HepG2 (cell line): ENCODE measurements around the gene NACC2. TPM values are rescaled to one million over a fixed set of nuclear protein-coding genes. Genes with fewer than 3 reads are reported as not detected.
A peak's percentile ranks its signal among the peaks of the same experiment; 100 is the strongest.

Experiments
- ASH2L ChIP-seq: fragments of 300-600, 200-600 bp; sonication (generic); IDR thresholded peaks from 2 replicates; pipeline ENCODE4 v1.7.0; 2017; ENCODE audit warnings: low read depth, mild to moderate bottlenecking, moderate library complexity, mixed read lengths, low read length; ENCODE audit not compliant: insufficient read length
- CHD2 ChIP-seq: IDR thresholded peaks from 2 replicates; pipeline ENCODE4 v1.6.1; 2011; ENCODE audit warnings: low read depth, low read length, improper control_type of control experiment
- EED ChIP-seq: sonication (generic); formaldehyde crosslinking; IDR thresholded peaks from 2 replicates; pipeline ENCODE4 v1.5.0; 2020; ENCODE audit warnings: mild to moderate bottlenecking, missing genetic modification reagents
- ELF1 ChIP-seq: sonication (generic); formaldehyde crosslinking; IDR thresholded peaks from 2 replicates; pipeline ENCODE4 v1.4.0; 2020; ENCODE audit warnings: missing genetic modification reagents
- GABPA ChIP-seq, 2 experiments: IDR thresholded peaks; 2 replicates each; pipeline ENCODE4 v1.6.1; 2011 to 2016; ENCODE audit warnings: low read depth in 2 of 2, low read length in 1 of 2, missing biosample characterization in 1 of 2, missing genetic modification characterization in 1 of 2
- GTF3A ChIP-seq: sonication (generic); formaldehyde crosslinking; conservative IDR thresholded peaks from 2 replicates; pipeline ENCODE4 v1.4.0; 2020; ENCODE audit warnings: mild to moderate bottlenecking, missing genetic modification reagents
- HHEX ChIP-seq: IDR thresholded peaks from 2 replicates; pipeline ENCODE4 v1.6.1; 2016; ENCODE audit warnings: control low read depth
- HNF4A ChIP-seq: sonication (generic); formaldehyde crosslinking; IDR thresholded peaks from 2 replicates; pipeline ENCODE4 v1.4.0; 2020; ENCODE audit warnings: missing genetic modification reagents
- HOXA9 ChIP-seq: sonication (generic); formaldehyde crosslinking; IDR thresholded peaks from 2 replicates; pipeline ENCODE4 v1.8.1; 2022; ENCODE audit warnings: missing genetic modification reagents, mild to moderate bottlenecking, moderate library complexity, borderline replicate concordance
- SP140L ChIP-seq: sonication (generic); formaldehyde crosslinking; IDR thresholded peaks from 2 replicates; pipeline ENCODE4 v1.4.0; 2020; ENCODE audit warnings: missing genetic modification reagents, borderline replicate concordance
- ZKSCAN1 ChIP-seq: fragments of 150-350 bp; IDR thresholded peaks from 2 replicates; pipeline ENCODE4 v1.6.1; 2014; ENCODE audit warnings: low read length
- ZNF326 ChIP-seq: sonication (generic); formaldehyde crosslinking; IDR thresholded peaks from 2 replicates; pipeline ENCODE4 v1.4.0; 2020; ENCODE audit warnings: missing genetic modification reagents, borderline replicate concordance
- ZNF367 ChIP-seq: sonication (generic); formaldehyde crosslinking; IDR thresholded peaks from 2 replicates; pipeline ENCODE4 v1.4.0; 2020; ENCODE audit warnings: missing genetic modification reagents, borderline replicate concordance
- ZNF430 ChIP-seq: sonication (generic); formaldehyde crosslinking; IDR thresholded peaks from 2 replicates; pipeline ENCODE4 v1.9.0; 2021; ENCODE audit warnings: mild to moderate bottlenecking, missing genetic modification reagents
- ZNF496 ChIP-seq: sonication (generic); formaldehyde crosslinking; IDR thresholded peaks from 2 replicates; pipeline ENCODE4 v1.8.1; 2023; ENCODE audit warnings: mild to moderate bottlenecking, moderate library complexity, missing genetic modification reagents; ENCODE audit not compliant: insufficient replicate concordance
- ZNF564 ChIP-seq: sonication (generic); formaldehyde crosslinking; IDR thresholded peaks from 2 replicates; pipeline ENCODE4 v1.8.1; 2023; ENCODE audit warnings: mild to moderate bottlenecking, missing genetic modification reagents
- ZNF749 ChIP-seq: sonication (generic); formaldehyde crosslinking; IDR thresholded peaks from 2 replicates; pipeline ENCODE4 v1.8.0; 2022; ENCODE audit warnings: mild to moderate bottlenecking, missing genetic modification reagents, moderate library complexity, borderline replicate concordance
- polyA plus RNA-seq, 8 experiments: library from polyadenylated mRNA; depleted of rRNA in 3 of 8; stranded (reverse) in 7 of 8; unstranded in 1 of 8; fragments of >200 nt; fragmentation: Illumina TruSeq in 4 of 8; extraction: Trizol in 4 of 8; gene quantifications; 2 replicates each; pipeline versions ENCODE4 v1.2.1 to v1.2.3, GENCODE V29; 2011 to 2016; ENCODE audit warnings: low read depth in 4 of 8, missing spikeins in 1 of 8, mixed read lengths in 1 of 8; ENCODE audit not compliant: insufficient read depth in 1 of 8
- total RNA-seq, 5 experiments: library from RNA; depleted of rRNA; stranded (reverse); fragments of >200 nt; fragmentation: Illumina TruSeq; extraction: Trizol; gene quantifications; 2 replicates each; pipeline ENCODE4 v1.2.3, GENCODE V29; 2016; ENCODE audit warnings: low read depth in 1 of 5
- TF ChIP-seq, protein P1 (sequence below): sonication (generic); formaldehyde crosslinking; IDR thresholded peaks from 2 replicates; pipeline ENCODE4 v1.5.1; 2020; ENCODE audit warnings: missing genetic modification reagents, mild to moderate bottlenecking, borderline replicate concordance
- TF ChIP-seq, protein P2 (sequence below): IDR thresholded peaks from 2 replicates; pipeline ENCODE4 v1.6.1; 2018; ENCODE audit warnings: missing genetic modification reagents
- TF ChIP-seq, protein P3 (sequence below): sonication (generic); formaldehyde crosslinking; IDR thresholded peaks from 2 replicates; pipeline ENCODE4 v1.4.0; 2020; ENCODE audit warnings: missing genetic modification reagents
- TF ChIP-seq, protein P4 (sequence below): sonication (generic); formaldehyde crosslinking; IDR thresholded peaks from 2 replicates; pipeline ENCODE4 v1.8.0; 2022; ENCODE audit warnings: missing genetic modification reagents, mild to moderate bottlenecking, borderline replicate concordance
- TF ChIP-seq, protein P5 (sequence below): sonication (generic); formaldehyde crosslinking; IDR thresholded peaks from 2 replicates; pipeline ENCODE4 v1.4.0; 2020; ENCODE audit warnings: mild to moderate bottlenecking, missing genetic modification reagents

Gene NACC2
- total and polyA plus RNA-seq, 2 of the 13 experiments (the other 11 are each of a cell fraction or from before 2014, with no cell fraction given): 5.9 to 12.3 TPM

DNA sequence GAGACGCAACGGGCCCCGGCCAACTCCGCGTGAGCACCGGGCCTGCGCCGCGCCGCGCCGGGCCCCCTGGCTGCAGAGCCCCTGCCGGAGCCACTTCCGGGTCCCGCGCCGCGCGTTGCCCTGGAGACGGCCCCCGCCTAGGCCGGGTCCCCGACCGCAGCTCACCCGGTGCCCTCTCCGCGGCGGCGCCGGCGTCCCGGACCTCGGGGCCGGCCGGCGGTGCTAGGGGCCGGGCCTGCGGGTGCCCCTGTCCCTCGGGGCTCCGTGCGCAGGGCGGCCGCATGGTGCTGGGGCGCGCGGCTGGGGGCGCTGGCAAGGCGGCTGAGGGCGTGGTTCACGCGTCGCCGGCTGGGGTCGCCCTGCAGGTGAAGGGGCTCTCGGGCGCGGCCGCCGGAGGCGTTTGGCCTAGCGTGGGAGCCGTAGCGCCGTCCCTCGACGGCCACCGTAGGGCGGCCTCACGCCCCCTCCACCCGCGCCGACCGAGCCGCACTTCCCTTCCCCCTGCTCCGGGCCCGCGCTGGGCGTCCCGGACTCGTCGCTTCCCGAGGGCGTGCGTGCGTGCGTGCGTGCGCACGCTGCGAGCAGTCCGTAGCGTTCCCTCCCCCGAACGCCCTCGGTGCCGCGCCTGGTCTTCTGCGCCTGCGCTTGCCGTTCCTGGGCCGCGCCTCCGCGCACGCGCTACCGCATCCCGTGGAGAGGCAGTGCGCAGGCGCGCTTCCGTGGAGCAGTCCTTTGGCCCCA is 23.4 kb upstream of the NACC2 start, which contains the start of gene TMEM250 (continued):
- TF ChIP-seq GTF3A (CRISPR knock-in tag): no peak; the same call in 1 of the 2 replicates
- TF ChIP-seq, protein P1, sequence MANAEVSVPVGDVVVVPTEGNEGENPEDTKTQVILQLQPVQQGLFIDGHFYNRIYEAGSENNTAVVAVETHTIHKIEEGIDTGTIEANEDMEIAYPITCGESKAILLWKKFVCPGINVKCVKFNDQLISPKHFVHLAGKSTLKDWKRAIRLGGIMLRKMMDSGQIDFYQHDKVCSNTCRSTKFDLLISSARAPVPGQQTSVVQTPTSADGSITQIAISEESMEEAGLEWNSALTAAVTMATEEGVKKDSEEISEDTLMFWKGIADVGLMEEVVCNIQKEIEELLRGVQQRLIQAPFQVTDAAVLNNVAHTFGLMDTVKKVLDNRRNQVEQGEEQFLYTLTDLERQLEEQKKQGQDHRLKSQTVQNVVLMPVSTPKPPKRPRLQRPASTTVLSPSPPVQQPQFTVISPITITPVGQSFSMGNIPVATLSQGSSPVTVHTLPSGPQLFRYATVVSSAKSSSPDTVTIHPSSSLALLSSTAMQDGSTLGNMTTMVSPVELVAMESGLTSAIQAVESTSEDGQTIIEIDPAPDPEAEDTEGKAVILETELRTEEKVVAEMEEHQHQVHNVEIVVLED (CRISPR knock-in tag): peak; percentile 99
- no peak for TF ChIP-seq EED (CRISPR knock-in tag)
- TF ChIP-seq CHD2: no peak; the same call in 1 of the 2 replicates
- TF ChIP-seq, protein P2, sequence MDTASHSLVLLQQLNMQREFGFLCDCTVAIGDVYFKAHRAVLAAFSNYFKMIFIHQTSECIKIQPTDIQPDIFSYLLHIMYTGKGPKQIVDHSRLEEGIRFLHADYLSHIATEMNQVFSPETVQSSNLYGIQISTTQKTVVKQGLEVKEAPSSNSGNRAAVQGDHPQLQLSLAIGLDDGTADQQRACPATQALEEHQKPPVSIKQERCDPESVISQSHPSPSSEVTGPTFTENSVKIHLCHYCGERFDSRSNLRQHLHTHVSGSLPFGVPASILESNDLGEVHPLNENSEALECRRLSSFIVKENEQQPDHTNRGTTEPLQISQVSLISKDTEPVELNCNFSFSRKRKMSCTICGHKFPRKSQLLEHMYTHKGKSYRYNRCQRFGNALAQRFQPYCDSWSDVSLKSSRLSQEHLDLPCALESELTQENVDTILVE (CRISPR knock-in tag): peak; percentile 100
- no peak for TF ChIP-seq GABPA (IDR thresholded peaks at IDR 0.05; ENCODE audit: low read depth, low read length)
- TF ChIP-seq GABPA (CRISPR knock-in tag; IDR thresholded peaks at IDR 0.05; ENCODE audit: low read depth): no peak
- TF ChIP-seq SP140L: no peak
- no peak for TF ChIP-seq ZNF496 (CRISPR knock-in tag)
- peak; percentile 48 for TF ChIP-seq ELF1 (CRISPR knock-in tag)
- TF ChIP-seq ZNF326 (CRISPR knock-in tag): 0 out of 2 replicates have a peak, but pooled peaks have one; percentile 19
- TF ChIP-seq ZNF430 (CRISPR knock-in tag): no peak; the same call in 1 of the 2 replicates
- no peak for TF ChIP-seq ZKSCAN1
- TF ChIP-seq ASH2L: no peak
- TF ChIP-seq HHEX (CRISPR knock-in tag): no peak
- peak; percentile 68 for TF ChIP-seq ZNF749 (CRISPR knock-in tag)
- peak; percentile 16 for TF ChIP-seq HNF4A (CRISPR knock-in tag)
- TF ChIP-seq, protein P3, sequence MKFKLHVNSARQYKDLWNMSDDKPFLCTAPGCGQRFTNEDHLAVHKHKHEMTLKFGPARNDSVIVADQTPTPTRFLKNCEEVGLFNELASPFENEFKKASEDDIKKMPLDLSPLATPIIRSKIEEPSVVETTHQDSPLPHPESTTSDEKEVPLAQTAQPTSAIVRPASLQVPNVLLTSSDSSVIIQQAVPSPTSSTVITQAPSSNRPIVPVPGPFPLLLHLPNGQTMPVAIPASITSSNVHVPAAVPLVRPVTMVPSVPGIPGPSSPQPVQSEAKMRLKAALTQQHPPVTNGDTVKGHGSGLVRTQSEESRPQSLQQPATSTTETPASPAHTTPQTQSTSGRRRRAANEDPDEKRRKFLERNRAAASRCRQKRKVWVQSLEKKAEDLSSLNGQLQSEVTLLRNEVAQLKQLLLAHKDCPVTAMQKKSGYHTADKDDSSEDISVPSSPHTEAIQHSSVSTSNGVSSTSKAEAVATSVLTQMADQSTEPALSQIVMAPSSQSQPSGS (CRISPR knock-in tag): peak; percentile 46; the same call in 1 of the 2 replicates
- no peak for TF ChIP-seq HOXA9 (CRISPR knock-in tag)
- no peak for TF ChIP-seq ZNF367 (CRISPR knock-in tag)
- TF ChIP-seq, protein P4, sequence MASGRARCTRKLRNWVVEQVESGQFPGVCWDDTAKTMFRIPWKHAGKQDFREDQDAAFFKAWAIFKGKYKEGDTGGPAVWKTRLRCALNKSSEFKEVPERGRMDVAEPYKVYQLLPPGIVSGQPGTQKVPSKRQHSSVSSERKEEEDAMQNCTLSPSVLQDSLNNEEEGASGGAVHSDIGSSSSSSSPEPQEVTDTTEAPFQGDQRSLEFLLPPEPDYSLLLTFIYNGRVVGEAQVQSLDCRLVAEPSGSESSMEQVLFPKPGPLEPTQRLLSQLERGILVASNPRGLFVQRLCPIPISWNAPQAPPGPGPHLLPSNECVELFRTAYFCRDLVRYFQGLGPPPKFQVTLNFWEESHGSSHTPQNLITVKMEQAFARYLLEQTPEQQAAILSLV (CRISPR knock-in tag): peak; percentile 75
- TF ChIP-seq, protein P5, sequence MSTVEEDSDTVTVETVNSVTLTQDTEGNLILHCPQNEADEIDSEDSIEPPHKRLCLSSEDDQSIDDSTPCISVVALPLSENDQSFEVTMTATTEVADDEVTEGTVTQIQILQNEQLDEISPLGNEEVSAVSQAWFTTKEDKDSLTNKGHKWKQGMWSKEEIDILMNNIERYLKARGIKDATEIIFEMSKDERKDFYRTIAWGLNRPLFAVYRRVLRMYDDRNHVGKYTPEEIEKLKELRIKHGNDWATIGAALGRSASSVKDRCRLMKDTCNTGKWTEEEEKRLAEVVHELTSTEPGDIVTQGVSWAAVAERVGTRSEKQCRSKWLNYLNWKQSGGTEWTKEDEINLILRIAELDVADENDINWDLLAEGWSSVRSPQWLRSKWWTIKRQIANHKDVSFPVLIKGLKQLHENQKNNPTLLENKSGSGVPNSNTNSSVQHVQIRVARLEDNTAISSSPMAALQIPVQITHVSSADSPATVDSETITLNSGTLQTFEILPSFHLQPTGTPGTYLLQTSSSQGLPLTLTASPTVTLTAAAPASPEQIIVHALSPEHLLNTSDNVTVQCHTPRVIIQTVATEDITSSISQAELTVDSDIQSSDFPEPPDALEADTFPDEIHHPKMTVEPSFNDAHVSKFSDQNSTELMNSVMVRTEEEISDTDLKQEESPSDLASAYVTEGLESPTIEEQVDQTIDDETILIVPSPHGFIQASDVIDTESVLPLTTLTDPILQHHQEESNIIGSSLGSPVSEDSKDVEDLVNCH (CRISPR knock-in tag): no peak
- TF ChIP-seq ZNF564 (CRISPR knock-in tag): no peak; the same call in 1 of the 2 replicates
